Liver (tissue), 9 donors: ENCODE results near the gene CARMIL1. TPM values are rescaled to one million over a fixed set of nuclear protein-coding genes. Genes with fewer than 3 reads are reported as not detected.

Source experiments
- DNase-seq: peaks from one replicate; pipeline ENCODE4 v3.0.0-alpha.2; 2017; ENCODE audit warnings: low spot score
- H3K27ac ChIP-seq, 2 donors: one replicate each; pipeline ENCODE4 v1.7.0; 2013; ENCODE audit warnings: inconsistent platforms in 2 of 2, low read length in 2 of 2, control low read depth in 1 of 2, low read depth in 1 of 2, mild to moderate bottlenecking in 1 of 2
- H3K27me3 ChIP-seq, 4 donors: one replicate each; pipeline versions ENCODE4 v1.6.1 to v1.7.0; 2013; ENCODE audit warnings: low read length in 3 of 4, inconsistent platforms in 1 of 4, mild to moderate bottlenecking in 1 of 4, moderate library complexity in 1 of 4; ENCODE audit not compliant: control insufficient read depth in 4 of 4, insufficient read depth in 4 of 4
- H3K36me3 ChIP-seq, 4 donors: one replicate each; pipeline versions ENCODE4 v1.6.1 to v1.7.0; 2013; ENCODE audit warnings: low read length in 3 of 4, mild to moderate bottlenecking in 3 of 4, low read depth in 1 of 4, moderate library complexity in 1 of 4; ENCODE audit not compliant: control insufficient read depth in 4 of 4, insufficient read depth in 3 of 4
- H3K4me1 ChIP-seq, 4 donors: one replicate each; pipeline versions ENCODE4 v1.6.1 to v1.7.0; 2013; ENCODE audit warnings: low read length in 3 of 4, mild to moderate bottlenecking in 3 of 4, moderate library complexity in 1 of 4; ENCODE audit not compliant: control insufficient read depth in 4 of 4, insufficient read depth in 4 of 4
- H3K4me3 ChIP-seq, 3 donors: one replicate each; pipeline versions ENCODE4 v1.6.1 to v1.7.0; 2013; ENCODE audit warnings: low read length in 3 of 3, control low read depth in 1 of 3, low read depth in 1 of 3, mild to moderate bottlenecking in 1 of 3
- H3K9ac ChIP-seq, 2 donors: one replicate each; pipeline ENCODE4 v1.7.0; 2013; ENCODE audit warnings: low read length in 2 of 2, mild to moderate bottlenecking in 2 of 2, moderate library complexity in 2 of 2, control low read depth in 1 of 2, low read depth in 1 of 2
- H3K9me3 ChIP-seq, 4 donors: one replicate each; pipeline versions ENCODE4 v1.6.1 to v1.7.0; 2013; ENCODE audit warnings: low read length in 3 of 4; ENCODE audit not compliant: control insufficient read depth in 4 of 4
- ATF3 ChIP-seq: IDR thresholded peaks from 2 replicates; pipeline ENCODE4 v1.6.1; 2016; ENCODE audit warnings: antibody characterized with exemption
- CTCF ChIP-seq: fragments of 150-350 bp; IDR thresholded peaks from 2 replicates; pipeline ENCODE4 v1.5.1; 2017; ENCODE audit warnings: improper control_type of control experiment, low read depth, low read length; ENCODE audit not compliant: missing input control
- EGR1 ChIP-seq, 2 donors: IDR thresholded peaks; 2 replicates each; pipeline ENCODE4 v1.6.1; 2016 to 2018; ENCODE audit warnings: antibody characterized with exemption in 2 of 2, low read depth in 2 of 2
- FOXA1 ChIP-seq: IDR thresholded peaks from 2 replicates; pipeline ENCODE4 v1.6.1; 2016; ENCODE audit warnings: antibody characterized with exemption
- FOXA2 ChIP-seq: IDR thresholded peaks from 2 replicates; pipeline ENCODE4 v1.6.1; 2016; ENCODE audit warnings: antibody characterized with exemption
- GABPA ChIP-seq, 2 donors: IDR thresholded peaks in 1 of 2; conservative IDR thresholded peaks in 1 of 2; 2 replicates each; pipeline ENCODE4 v1.6.1; 2016; ENCODE audit warnings: antibody characterized with exemption in 2 of 2, mild to moderate bottlenecking in 1 of 2, moderate library complexity in 1 of 2
- HNF4A ChIP-seq, 2 donors: conservative IDR thresholded peaks; 2 replicates each; pipeline ENCODE4 v1.6.1; 2016; ENCODE audit warnings: antibody characterized with exemption in 2 of 2, mild to moderate bottlenecking in 2 of 2
- HNF4G ChIP-seq: IDR thresholded peaks from 2 replicates; pipeline ENCODE4 v1.6.1; 2016; ENCODE audit warnings: antibody characterized with exemption
- JUND ChIP-seq, 2 donors: IDR thresholded peaks; 2 replicates each; pipeline ENCODE4 v1.6.1; 2016; ENCODE audit warnings: antibody characterized with exemption in 2 of 2
- MAX ChIP-seq: IDR thresholded peaks from 2 replicates; pipeline ENCODE4 v1.6.1; 2016; ENCODE audit warnings: antibody characterized with exemption
- NR2F2 ChIP-seq: IDR thresholded peaks from 2 replicates; pipeline ENCODE4 v1.6.1; 2016; ENCODE audit warnings: antibody characterized with exemption
- RAD21 ChIP-seq, 2 donors: IDR thresholded peaks; 2 replicates each; pipeline ENCODE4 v1.6.1; 2016; ENCODE audit warnings: antibody characterized with exemption in 2 of 2, mild to moderate bottlenecking in 2 of 2
- REST ChIP-seq: IDR thresholded peaks from 2 replicates; pipeline ENCODE4 v1.6.1; 2016; ENCODE audit warnings: antibody characterized with exemption, mild to moderate bottlenecking
- RXRA ChIP-seq, 2 donors: IDR thresholded peaks; 2 replicates each; pipeline ENCODE4 v1.6.1; 2017 to 2018; ENCODE audit warnings: antibody characterized with exemption in 2 of 2, mild to moderate bottlenecking in 1 of 2
- SP1 ChIP-seq: IDR thresholded peaks from 2 replicates; pipeline ENCODE4 v1.6.1; 2018; ENCODE audit warnings: antibody characterized with exemption, mild to moderate bottlenecking
- TAF1 ChIP-seq: conservative IDR thresholded peaks from 2 replicates; pipeline ENCODE4 v1.6.1; 2016; ENCODE audit warnings: antibody characterized with exemption, mild to moderate bottlenecking
- YY1 ChIP-seq: IDR thresholded peaks from 2 replicates; pipeline ENCODE4 v1.6.1; 2016; ENCODE audit warnings: antibody characterized with exemption, mild to moderate bottlenecking
- ZBTB33 ChIP-seq: IDR thresholded peaks from 2 replicates; pipeline ENCODE4 v1.6.1; 2016; ENCODE audit warnings: antibody characterized with exemption
- WGBS: extraction: QIAGEN DNeasy Blood & Tissue Kit; methylation state at CpG from one replicate; pipeline ENCODE4 v1.1.7; 2013; 5-methylcytosine and 5-hydroxymethylcytosine counted together
- polyA plus RNA-seq, 2 donors: library from polyadenylated mRNA; stranded (reverse) in 1 of 2; unstranded in 1 of 2; fragments of 200-250 nt in 1 of 2; fragments of >200 nt in 1 of 2; fragmentation: Nextera tagmentation in 1 of 2; extraction: Ambion mirVana in 1 of 2; gene quantifications; one replicate each; pipeline versions ENCODE4 v1.2.1 to v1.2.3, GENCODE V29; 2013 to 2015
- total RNA-seq, 2 donors: library from RNA; depleted of rRNA; stranded (reverse); fragments of >200 nt; gene quantifications; one replicate each; pipeline ENCODE4 v1.2.3, GENCODE V29; 2014
- donor health status: healthy.
- donor health status: healthy.
- donor health status: healthy.
- donor health status: healthy.
- donor health status: healthy.

CARMIL1 gene
- total and polyA plus RNA-seq, 4 donors: 1.4 to 9.5 (median 3.5) TPM

- Histone ChIP-seq H3K27me3 (no peaks in the 10 kb centered on the region), H3K36me3 (no peaks in the 10 kb centered on the region), H3K4me1 (peaks cover 0 to 4% (median under 1%) of the 10 kb centered on the region in 4 donors), H3K4me3 (no peak overlapping the region), H3K9ac (no peak overlapping the region), H3K9me3 (no peaks in the 10 kb centered on the region), H3K27ac (no peak overlapping the region)
- DNase-seq: no peak
- TF ChIP-seq CTCF (no peak), ATF3 (no peak), MAX (no peak), HNF4A (conservative IDR thresholded peaks at IDR 0.05) (no peak), TAF1 (no peak), RXRA (IDR thresholded peaks at IDR 0.05) (no peak), JUND (IDR thresholded peaks at IDR 0.05) (no peak), HNF4G (no peak), YY1 (no peak), NR2F2 (no peak), REST (no peak), RAD21 (IDR thresholded peaks at IDR 0.05) (no peak), EGR1 (IDR thresholded peaks at IDR 0.05; ENCODE audit: low read depth in 2 of 2) (no peak), FOXA2 (no peak), GABPA (IDR thresholded peaks at IDR 0.05 in 1 of 2, conservative IDR thresholded peaks at IDR 0.05 in 1 of 2) (no peak), ZBTB33 (no peak), SP1 (no peak), FOXA1 (no peak)
- 71% methylated on average over 2 of the region's 2 CpGs for WGBS
These were observed 84.3 kb downstream of the CARMIL1 start for GRCh38 chr6:25363427-25363826.
